AG09309 (cell line): ENCODE results near the gene INTS3.

Source experiments
- DNase-seq: peaks from one replicate; pipeline ENCODE4 v3.0.0-alpha.2; 2010; ENCODE audit warnings: low read depth
- H3K4me3 ChIP-seq: 2 replicates; pipeline ENCODE4 v1.5.1; 2011; ENCODE audit warnings: mild to moderate bottlenecking, low read depth, low read length, moderate library complexity; ENCODE audit not compliant: control insufficient read depth
- TF ChIP-seq, protein P1 (sequence below): IDR thresholded peaks from 2 replicates; pipeline ENCODE4 v1.5.1; 2011; ENCODE audit warnings: mild to moderate bottlenecking, low read depth, low read length, inconsistent platforms; ENCODE audit not compliant: insufficient read depth, control insufficient read depth; ENCODE audit errors: missing control alignments

INTS3 gene

DNA sequence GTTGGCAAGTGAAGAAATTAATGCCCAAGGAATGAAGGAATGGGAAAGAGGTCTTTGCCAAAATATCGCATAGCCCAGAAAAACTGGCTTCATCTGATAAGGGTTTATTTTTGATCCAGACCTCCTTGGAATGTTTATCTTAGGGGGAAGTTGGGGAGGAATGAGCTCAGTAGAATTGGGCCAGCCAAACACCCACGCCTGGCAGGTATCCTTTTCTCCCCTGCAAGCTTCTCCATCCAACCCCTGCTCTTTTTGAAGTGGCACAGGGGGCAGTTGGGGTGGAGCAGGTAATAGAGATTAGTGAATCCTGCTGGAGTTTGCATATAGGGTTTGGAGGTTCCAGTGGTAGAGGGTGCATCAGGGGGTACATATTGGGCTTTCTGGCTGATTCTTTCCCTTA is 21.1 kb downstream of the INTS3 start:
- DNase-seq, result no peak
- TF ChIP-seq, protein P1, sequence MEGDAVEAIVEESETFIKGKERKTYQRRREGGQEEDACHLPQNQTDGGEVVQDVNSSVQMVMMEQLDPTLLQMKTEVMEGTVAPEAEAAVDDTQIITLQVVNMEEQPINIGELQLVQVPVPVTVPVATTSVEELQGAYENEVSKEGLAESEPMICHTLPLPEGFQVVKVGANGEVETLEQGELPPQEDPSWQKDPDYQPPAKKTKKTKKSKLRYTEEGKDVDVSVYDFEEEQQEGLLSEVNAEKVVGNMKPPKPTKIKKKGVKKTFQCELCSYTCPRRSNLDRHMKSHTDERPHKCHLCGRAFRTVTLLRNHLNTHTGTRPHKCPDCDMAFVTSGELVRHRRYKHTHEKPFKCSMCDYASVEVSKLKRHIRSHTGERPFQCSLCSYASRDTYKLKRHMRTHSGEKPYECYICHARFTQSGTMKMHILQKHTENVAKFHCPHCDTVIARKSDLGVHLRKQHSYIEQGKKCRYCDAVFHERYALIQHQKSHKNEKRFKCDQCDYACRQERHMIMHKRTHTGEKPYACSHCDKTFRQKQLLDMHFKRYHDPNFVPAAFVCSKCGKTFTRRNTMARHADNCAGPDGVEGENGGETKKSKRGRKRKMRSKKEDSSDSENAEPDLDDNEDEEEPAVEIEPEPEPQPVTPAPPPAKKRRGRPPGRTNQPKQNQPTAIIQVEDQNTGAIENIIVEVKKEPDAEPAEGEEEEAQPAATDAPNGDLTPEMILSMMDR, result no peak
- no peak overlapping the region for H3K4me3 ChIP-seq

GRCh38 chr1:153749408-153750005 is 21.7 kb downstream of the INTS3 start:
- TF ChIP-seq, protein P1, result peak; percentile 97
- peak; percentile 43 for DNase-seq
- H3K4me3 ChIP-seq, result no peak overlapping the region

- DNase-seq, result no peak
- TF ChIP-seq, protein P1, result peak; percentile 9
- H3K4me3 ChIP-seq, result no peak overlapping the region
Measured at GRCh38 chr1:153750026-153750995, 22.5 kb downstream of the INTS3 start.

GRCh38 chr1:153752072-153752471 is 24.2 kb downstream of the INTS3 start:
- no peak for DNase-seq
- TF ChIP-seq, protein P1, result no peak
- no peak overlapping the region for H3K4me3 ChIP-seq

- DNase-seq, result no peak
- no peak overlapping the region for H3K4me3 ChIP-seq
- TF ChIP-seq, protein P1, result no peak
Measured at GRCh38 chr1:153752571-153753195, 24.8 kb downstream of the INTS3 start.

- H3K4me3 ChIP-seq, result no peak overlapping the region
- TF ChIP-seq, protein P1, result no peak
- no peak for DNase-seq
Measured at GRCh38 chr1:153754266-153754665, 26.4 kb downstream of the INTS3 start.
